ENCODE data around the gene GPC6.

Gene GPC6

GRCh38 chr13:94214975-94215374, 988.4 kb downstream of the GPC6 start:
- Histone ChIP-seq H3K4me1 (ENCODE audit: control insufficient read depth in 1 of 2, insufficient read depth in 2 of 2, low read length in 2 of 2) (no peaks in the 10 kb centered on the region), H3K27ac (ENCODE audit: low read depth, low read length) (no peak overlapping the region), H3K9ac (ENCODE audit: low read depth in 1 of 2, low read length in 2 of 2) (no peak overlapping the region), H3K4me3 (ENCODE audit: low read depth in 1 of 2, low read length in 2 of 2) (no peak overlapping the region), H3K36me3 (ENCODE audit: control insufficient read depth in 1 of 2, insufficient read depth in 2 of 2, low read length in 2 of 2) (no peaks in the 10 kb centered on the region), H3K27me3 (ENCODE audit: control insufficient read depth in 1 of 2, insufficient read depth in 2 of 2, low read length in 2 of 2) (no peaks in the 10 kb centered on the region), H3K9me3 (ENCODE audit: control insufficient read depth in 1 of 2, low read length in 2 of 2) (no peaks in the 10 kb centered on the region)

GRCh38 chr13:94216476-94216875, 989.9 kb downstream of the GPC6 start:
- Histone ChIP-seq H3K9ac (ENCODE audit: low read depth in 1 of 2, low read length in 2 of 2) (no peak overlapping the region), H3K9me3 (ENCODE audit: control insufficient read depth in 1 of 2, low read length in 2 of 2) (no peaks in the 10 kb centered on the region), H3K4me3 (ENCODE audit: low read depth in 1 of 2, low read length in 2 of 2) (no peak overlapping the region), H3K36me3 (ENCODE audit: control insufficient read depth in 1 of 2, insufficient read depth in 2 of 2, low read length in 2 of 2) (no peaks in the 10 kb centered on the region), H3K27ac (ENCODE audit: low read depth, low read length) (no peak overlapping the region), H3K4me1 (ENCODE audit: control insufficient read depth in 1 of 2, insufficient read depth in 2 of 2, low read length in 2 of 2) (no peaks in the 10 kb centered on the region), H3K27me3 (ENCODE audit: control insufficient read depth in 1 of 2, insufficient read depth in 2 of 2, low read length in 2 of 2) (no peaks in the 10 kb centered on the region)

GRCh38 chr13:94217370-94217769, 990.8 kb downstream of the GPC6 start:
- Histone ChIP-seq H3K9ac (ENCODE audit: low read depth in 1 of 2, low read length in 2 of 2) (no peak overlapping the region), H3K9me3 (ENCODE audit: control insufficient read depth in 1 of 2, low read length in 2 of 2) (no peaks in the 10 kb centered on the region), H3K4me1 (ENCODE audit: control insufficient read depth in 1 of 2, insufficient read depth in 2 of 2, low read length in 2 of 2) (no peaks in the 10 kb centered on the region), H3K36me3 (ENCODE audit: control insufficient read depth in 1 of 2, insufficient read depth in 2 of 2, low read length in 2 of 2) (no peaks in the 10 kb centered on the region), H3K4me3 (ENCODE audit: low read depth in 1 of 2, low read length in 2 of 2) (no peak overlapping the region), H3K27ac (ENCODE audit: low read depth, low read length) (no peak overlapping the region), H3K27me3 (ENCODE audit: control insufficient read depth in 1 of 2, insufficient read depth in 2 of 2, low read length in 2 of 2) (no peaks in the 10 kb centered on the region)

GRCh38 chr13:94218537-94218936, 991.9 kb downstream of the GPC6 start:
- Histone ChIP-seq H3K27ac (ENCODE audit: low read depth, low read length) (no peak overlapping the region), H3K27me3 (ENCODE audit: control insufficient read depth in 1 of 2, insufficient read depth in 2 of 2, low read length in 2 of 2) (no peaks in the 10 kb centered on the region), H3K9ac (ENCODE audit: low read depth in 1 of 2, low read length in 2 of 2) (no peak overlapping the region), H3K4me1 (ENCODE audit: control insufficient read depth in 1 of 2, insufficient read depth in 2 of 2, low read length in 2 of 2) (no peaks in the 10 kb centered on the region), H3K36me3 (ENCODE audit: control insufficient read depth in 1 of 2, insufficient read depth in 2 of 2, low read length in 2 of 2) (no peaks in the 10 kb centered on the region), H3K4me3 (ENCODE audit: low read depth in 1 of 2, low read length in 2 of 2) (no peak overlapping the region), H3K9me3 (ENCODE audit: control insufficient read depth in 1 of 2, low read length in 2 of 2) (no peaks in the 10 kb centered on the region)

GRCh38 chr13:94218951-94219350, 992.3 kb downstream of the GPC6 start:
- Histone ChIP-seq H3K9ac (ENCODE audit: low read depth in 1 of 2, low read length in 2 of 2) (no peak overlapping the region), H3K27me3 (ENCODE audit: control insufficient read depth in 1 of 2, insufficient read depth in 2 of 2, low read length in 2 of 2) (no peaks in the 10 kb centered on the region), H3K27ac (ENCODE audit: low read depth, low read length) (no peak overlapping the region)

GRCh38 chr13:94224670-94225069, 998.1 kb downstream of the GPC6 start:
- Histone ChIP-seq H3K9me3 (ENCODE audit: control insufficient read depth in 1 of 2, low read length in 2 of 2) (no peaks in the 10 kb centered on the region), H3K9ac (ENCODE audit: low read depth in 1 of 2, low read length in 2 of 2) (no peak overlapping the region), H3K36me3 (ENCODE audit: control insufficient read depth in 1 of 2, insufficient read depth in 2 of 2, low read length in 2 of 2) (no peaks in the 10 kb centered on the region), H3K4me1 (ENCODE audit: control insufficient read depth in 1 of 2, insufficient read depth in 2 of 2, low read length in 2 of 2) (no peaks in the 10 kb centered on the region), H3K27ac (ENCODE audit: low read depth, low read length) (no peak overlapping the region), H3K27me3 (ENCODE audit: control insufficient read depth in 1 of 2, insufficient read depth in 2 of 2, low read length in 2 of 2) (no peaks in the 10 kb centered on the region), H3K4me3 (ENCODE audit: low read depth in 1 of 2, low read length in 2 of 2) (no peak overlapping the region)

More at GRCh38 chr13:94218951-94219350, 992.3 kb downstream of the GPC6 start:
- H3K4me1 ChIP-seq (ENCODE audit: control insufficient read depth in 1 of 2, insufficient read depth in 2 of 2, low read length in 2 of 2) = no peaks in the 10 kb centered on the region
- H3K9me3 ChIP-seq (ENCODE audit: control insufficient read depth in 1 of 2, low read length in 2 of 2) = no peaks in the 10 kb centered on the region
- H3K4me3 ChIP-seq (ENCODE audit: low read depth in 1 of 2, low read length in 2 of 2) = no peak overlapping the region
- H3K36me3 ChIP-seq (ENCODE audit: control insufficient read depth in 1 of 2, insufficient read depth in 2 of 2, low read length in 2 of 2) = no peaks in the 10 kb centered on the region

GRCh38 chr13:94227255-94227879, 1000.8 kb downstream of the GPC6 start:
- H3K27ac ChIP-seq (ENCODE audit: low read depth, low read length) = no peak overlapping the region
- no peaks in the 10 kb centered on the region for H3K9me3 ChIP-seq (ENCODE audit: control insufficient read depth in 1 of 2, low read length in 2 of 2)
- no peak overlapping the region for H3K4me3 ChIP-seq (ENCODE audit: low read depth in 1 of 2, low read length in 2 of 2)
- no peaks in the 10 kb centered on the region for H3K36me3 ChIP-seq (ENCODE audit: control insufficient read depth in 1 of 2, insufficient read depth in 2 of 2, low read length in 2 of 2)
- no peaks in the 10 kb centered on the region for H3K4me1 ChIP-seq (ENCODE audit: control insufficient read depth in 1 of 2, insufficient read depth in 2 of 2, low read length in 2 of 2)
- no peaks in the 10 kb centered on the region for H3K27me3 ChIP-seq (ENCODE audit: control insufficient read depth in 1 of 2, insufficient read depth in 2 of 2, low read length in 2 of 2)
- no peak overlapping the region for H3K9ac ChIP-seq (ENCODE audit: low read depth in 1 of 2, low read length in 2 of 2)

- no peaks in the 10 kb centered on the region for H3K9me3 ChIP-seq (ENCODE audit: control insufficient read depth in 1 of 2, low read length in 2 of 2)
- H3K4me3 ChIP-seq (ENCODE audit: low read depth in 1 of 2, low read length in 2 of 2) = no peak overlapping the region
- no peaks in the 10 kb centered on the region for H3K36me3 ChIP-seq (ENCODE audit: control insufficient read depth in 1 of 2, insufficient read depth in 2 of 2, low read length in 2 of 2)
- H3K9ac ChIP-seq (ENCODE audit: low read depth in 1 of 2, low read length in 2 of 2) = no peak overlapping the region
- H3K27ac ChIP-seq (ENCODE audit: low read depth, low read length) = no peak overlapping the region
- H3K4me1 ChIP-seq (ENCODE audit: control insufficient read depth in 1 of 2, insufficient read depth in 2 of 2, low read length in 2 of 2) = no peaks in the 10 kb centered on the region
- no peaks in the 10 kb centered on the region for H3K27me3 ChIP-seq (ENCODE audit: control insufficient read depth in 1 of 2, insufficient read depth in 2 of 2, low read length in 2 of 2)
Measured at GRCh38 chr13:94228763-94229162, 1002.2 kb downstream of the GPC6 start.

- no peak overlapping the region for H3K4me3 ChIP-seq (ENCODE audit: low read depth in 1 of 2, low read length in 2 of 2)
- no peak overlapping the region for H3K27ac ChIP-seq (ENCODE audit: low read depth, low read length)
- no peaks in the 10 kb centered on the region for H3K27me3 ChIP-seq (ENCODE audit: control insufficient read depth in 1 of 2, insufficient read depth in 2 of 2, low read length in 2 of 2)
- H3K9me3 ChIP-seq (ENCODE audit: control insufficient read depth in 1 of 2, low read length in 2 of 2) = no peaks in the 10 kb centered on the region
- H3K4me1 ChIP-seq (ENCODE audit: control insufficient read depth in 1 of 2, insufficient read depth in 2 of 2, low read length in 2 of 2) = no peaks in the 10 kb centered on the region
- no peaks in the 10 kb centered on the region for H3K36me3 ChIP-seq (ENCODE audit: control insufficient read depth in 1 of 2, insufficient read depth in 2 of 2, low read length in 2 of 2)
- H3K9ac ChIP-seq (ENCODE audit: low read depth in 1 of 2, low read length in 2 of 2) = no peak overlapping the region
Measured at GRCh38 chr13:94232161-94232950, 1005.7 kb downstream of the GPC6 start.

- Histone ChIP-seq H3K27ac (ENCODE audit: low read depth, low read length) (no peak overlapping the region), H3K9ac (ENCODE audit: low read depth in 1 of 2, low read length in 2 of 2) (no peak overlapping the region), H3K36me3 (ENCODE audit: control insufficient read depth in 1 of 2, insufficient read depth in 2 of 2, low read length in 2 of 2) (no peaks in the 10 kb centered on the region), H3K9me3 (ENCODE audit: control insufficient read depth in 1 of 2, low read length in 2 of 2) (no peaks in the 10 kb centered on the region), H3K4me1 (ENCODE audit: control insufficient read depth in 1 of 2, insufficient read depth in 2 of 2, low read length in 2 of 2) (no peaks in the 10 kb centered on the region), H3K27me3 (ENCODE audit: control insufficient read depth in 1 of 2, insufficient read depth in 2 of 2, low read length in 2 of 2) (no peaks in the 10 kb centered on the region), H3K4me3 (ENCODE audit: low read depth in 1 of 2, low read length in 2 of 2) (no peak overlapping the region)
Measured at GRCh38 chr13:94232956-94233355, 1006.3 kb downstream of the GPC6 start.

All from duodenal mucosa (tissue), 2 donors.